ENCODE measurements around the gene C1orf159.

GRCh38 chr1:1123581-1124507 is 8.0 kb upstream of the C1orf159 start:
- TF ChIP-seq POLR2A (IDR thresholded peaks at IDR 0.05) = no peak
- TF ChIP-seq, protein P1, sequence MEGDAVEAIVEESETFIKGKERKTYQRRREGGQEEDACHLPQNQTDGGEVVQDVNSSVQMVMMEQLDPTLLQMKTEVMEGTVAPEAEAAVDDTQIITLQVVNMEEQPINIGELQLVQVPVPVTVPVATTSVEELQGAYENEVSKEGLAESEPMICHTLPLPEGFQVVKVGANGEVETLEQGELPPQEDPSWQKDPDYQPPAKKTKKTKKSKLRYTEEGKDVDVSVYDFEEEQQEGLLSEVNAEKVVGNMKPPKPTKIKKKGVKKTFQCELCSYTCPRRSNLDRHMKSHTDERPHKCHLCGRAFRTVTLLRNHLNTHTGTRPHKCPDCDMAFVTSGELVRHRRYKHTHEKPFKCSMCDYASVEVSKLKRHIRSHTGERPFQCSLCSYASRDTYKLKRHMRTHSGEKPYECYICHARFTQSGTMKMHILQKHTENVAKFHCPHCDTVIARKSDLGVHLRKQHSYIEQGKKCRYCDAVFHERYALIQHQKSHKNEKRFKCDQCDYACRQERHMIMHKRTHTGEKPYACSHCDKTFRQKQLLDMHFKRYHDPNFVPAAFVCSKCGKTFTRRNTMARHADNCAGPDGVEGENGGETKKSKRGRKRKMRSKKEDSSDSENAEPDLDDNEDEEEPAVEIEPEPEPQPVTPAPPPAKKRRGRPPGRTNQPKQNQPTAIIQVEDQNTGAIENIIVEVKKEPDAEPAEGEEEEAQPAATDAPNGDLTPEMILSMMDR (IDR thresholded peaks at IDR 0.05) = no peak

Measured in esophagus squamous epithelium (tissue), 4 donors.